Gastrocnemius medialis (tissue), 4 donors: ENCODE measurements around the gene GDPD5.

Experiments
- CTCF ChIP-seq, 5 experiments: fragments of 450-650 bp in 3 of 5; fragments of 200-600 bp in 2 of 5; sonication (generic) in 2 of 5; IDR thresholded peaks in 4 of 5; conservative IDR thresholded peaks in 1 of 5; 1 replicate in 4 of 5; 2 replicates in 1 of 5; pipeline ENCODE4 v1.5.1; 2016 to 2019; ENCODE audit warnings: antibody characterized with exemption in 5 of 5, mild to moderate bottlenecking in 3 of 5, moderate library complexity in 3 of 5
- POLR2A ChIP-seq, 2 donors: fragments of 450-650 bp; IDR thresholded peaks; one replicate each; pipeline ENCODE4 v1.6.1; 2017; ENCODE audit warnings: antibody characterized with exemption in 2 of 2, mild to moderate bottlenecking in 2 of 2, moderate library complexity in 2 of 2

- TF ChIP-seq CTCF (IDR thresholded peaks at IDR 0.05 in 4 of 5, conservative IDR thresholded peaks at IDR 0.05 in 1 of 5) (no peak), POLR2A (IDR thresholded peaks at IDR 0.05) (no peak)
These were observed 138.7 kb downstream of the GDPD5 start for GRCh38 chr11:75386942-75387630.
